Tibial nerve (tissue), 4 donors: Measurements from ENCODE around the gene ISG15.
A peak's percentile ranks its signal among the peaks of the same experiment; 100 is the strongest.

Experiments used
- CTCF ChIP-seq, 5 experiments: fragments of 200-600 bp in 3 of 5; fragments of 450-650 bp in 2 of 5; sonication (generic) in 3 of 5; IDR thresholded peaks; one replicate each; pipeline ENCODE4 v1.5.1; 2016 to 2019; ENCODE audit warnings: antibody characterized with exemption in 5 of 5, mild to moderate bottlenecking in 3 of 5, moderate library complexity in 2 of 5
- EP300 ChIP-seq, 2 donors: sonication (generic); formaldehyde crosslinking; IDR thresholded peaks; one replicate each; pipeline ENCODE4 v1.6.1; 2017; ENCODE audit warnings: antibody characterized with exemption in 2 of 2, mild to moderate bottlenecking in 1 of 2
- POLR2A ChIP-seq, 2 donors: fragments of 450-650 bp; IDR thresholded peaks; one replicate each; pipeline ENCODE4 v1.6.1; 2017; ENCODE audit warnings: antibody characterized with exemption in 2 of 2, mild to moderate bottlenecking in 2 of 2, moderate library complexity in 2 of 2

GRCh38 chr1:1013105-1013921, at the start of gene ISG15:
- TF ChIP-seq POLR2A (IDR thresholded peaks at IDR 0.05) (peak; percentile 41 to 88), CTCF (IDR thresholded peaks at IDR 0.05) (peak in 2 of 5 experiments; percentile 21 to 26), EP300 (IDR thresholded peaks at IDR 0.05) (peak; percentile 64 to 87)
